NB4 (cell line): Measurements from ENCODE around the gene CCNG1.

Experiments
- DNase-seq: peaks from one replicate; pipeline ENCODE4 v3.0.0; 2010; ENCODE audit warnings: low read depth
- H3K4me3 ChIP-seq: one replicate; pipeline ENCODE4 v1.5.1; 2011; ENCODE audit warnings: mild to moderate bottlenecking, low read depth, low read length, moderate library complexity
- CTCF ChIP-seq: IDR thresholded peaks from one replicate; pipeline ENCODE4 v1.5.1; 2012; ENCODE audit warnings: low read depth, low read length
- MAX ChIP-seq: IDR thresholded peaks from 2 replicates; pipeline ENCODE4 v1.6.1; 2011; ENCODE audit warnings: low read depth, low read length
- MYC ChIP-seq: IDR thresholded peaks from 2 replicates; pipeline ENCODE4 v1.6.1; 2011; ENCODE audit warnings: low read depth, low read length
- POLR2A ChIP-seq: IDR thresholded peaks from 2 replicates; pipeline ENCODE4 v1.6.1; 2011; ENCODE audit warnings: mild to moderate bottlenecking; ENCODE audit not compliant: insufficient read length; ENCODE audit errors: extremely low read depth

CCNG1 gene

GRCh38 chr5:163402007-163402406, 35.4 kb upstream of the CCNG1 start:
- H3K4me3 ChIP-seq, result no peak overlapping the region
- DNase-seq, result no peak
- no peak for TF ChIP-seq POLR2A
- TF ChIP-seq CTCF, result no peak
- no peak for TF ChIP-seq MYC
- no peak for TF ChIP-seq MAX

- TF ChIP-seq CTCF (no peak), MAX (no peak), POLR2A (no peak)
- DNase-seq, result no peak
- H3K4me3 ChIP-seq, result no peak overlapping the region
Measured at GRCh38 chr5:163404364-163405173, 32.8 kb upstream of the CCNG1 start.

- no peak overlapping the region for H3K4me3 ChIP-seq
- peak; percentile 30 for DNase-seq
- no peak for TF ChIP-seq CTCF
- TF ChIP-seq POLR2A, result no peak
- TF ChIP-seq MAX, result no peak
- TF ChIP-seq MYC, result no peak
Measured at GRCh38 chr5:163407034-163407655, 30.2 kb upstream of the CCNG1 start.

GRCh38 chr5:163408311-163408923, 29.0 kb upstream of the CCNG1 start:
- H3K4me3 ChIP-seq, result no peak overlapping the region
- TF ChIP-seq CTCF (peak; percentile 81), POLR2A (no peak)
- DNase-seq, result peak; percentile 71

- no peak overlapping the region for H3K4me3 ChIP-seq
- DNase-seq, result no peak
- no peak for TF ChIP-seq POLR2A
- no peak for TF ChIP-seq MAX
- TF ChIP-seq CTCF, result no peak
- TF ChIP-seq MYC, result no peak
Measured at GRCh38 chr5:163409384-163409783, 28.0 kb upstream of the CCNG1 start.
